ENCODE data around the gene INTS1.

Gene INTS1

GRCh38 chr7:1457949-1458682, 46.1 kb downstream of the INTS1 start:
- DNase-seq (ENCODE audit: insufficient read length, low spot score) (no peak), FAIRE-seq (no peak)
- no peak for TF ChIP-seq POLR2A (IDR thresholded peaks at IDR 0.05; ENCODE audit: low read depth, low read length)

- TF ChIP-seq POLR2A (IDR thresholded peaks at IDR 0.05; ENCODE audit: low read depth, low read length): no peak
- DNase-seq (ENCODE audit: insufficient read length, low spot score): no peak
Measured at GRCh38 chr7:1457059-1457948, 46.9 kb downstream of the INTS1 start.

GRCh38 chr7:1455955-1456354, 48.2 kb downstream of the INTS1 start:
- FAIRE-seq: no peak
- no peak for TF ChIP-seq POLR2A (IDR thresholded peaks at IDR 0.05; ENCODE audit: low read depth, low read length)
- DNase-seq (ENCODE audit: insufficient read length, low spot score): no peak

More at GRCh38 chr7:1457059-1457948, 46.9 kb downstream of the INTS1 start:
- no peak for FAIRE-seq

GRCh38 chr7:1455241-1455939, 48.8 kb downstream of the INTS1 start:
- no peak for TF ChIP-seq POLR2A (IDR thresholded peaks at IDR 0.05; ENCODE audit: low read depth, low read length)
- FAIRE-seq: no peak
- DNase-seq (ENCODE audit: insufficient read length, low spot score): no peak

GRCh38 chr7:1454542-1454941, 49.6 kb downstream of the INTS1 start:
- TF ChIP-seq POLR2A (IDR thresholded peaks at IDR 0.05; ENCODE audit: low read depth, low read length): no peak
- no peak for FAIRE-seq
- no peak for DNase-seq (ENCODE audit: insufficient read length, low spot score)

GRCh38 chr7:1452205-1452604, 52.0 kb downstream of the INTS1 start:
- no peak for TF ChIP-seq POLR2A (IDR thresholded peaks at IDR 0.05; ENCODE audit: low read depth, low read length)
- FAIRE-seq (no peak), DNase-seq (ENCODE audit: insufficient read length, low spot score) (no peak)

- FAIRE-seq: no peak
- TF ChIP-seq POLR2A (IDR thresholded peaks at IDR 0.05; ENCODE audit: low read depth, low read length): no peak
- DNase-seq (ENCODE audit: insufficient read length, low spot score): no peak
Measured at GRCh38 chr7:1450987-1451386, 53.2 kb downstream of the INTS1 start.

- no peak for DNase-seq (ENCODE audit: insufficient read length, low spot score)
- no peak for FAIRE-seq
Measured at GRCh38 chr7:1450431-1450830, 53.8 kb downstream of the INTS1 start.

GRCh38 chr7:1449951-1450350, 54.2 kb downstream of the INTS1 start:
- no peak for TF ChIP-seq POLR2A (IDR thresholded peaks at IDR 0.05; ENCODE audit: low read depth, low read length)
- FAIRE-seq (no peak), DNase-seq (ENCODE audit: insufficient read length, low spot score) (no peak)

More at GRCh38 chr7:1450431-1450830, 53.8 kb downstream of the INTS1 start:
- no peak for TF ChIP-seq POLR2A (IDR thresholded peaks at IDR 0.05; ENCODE audit: low read depth, low read length)

GRCh38 chr7:1449501-1449900, 54.7 kb downstream of the INTS1 start:
- FAIRE-seq (no peak), DNase-seq (ENCODE audit: insufficient read length, low spot score) (no peak)
- no peak for TF ChIP-seq POLR2A (IDR thresholded peaks at IDR 0.05; ENCODE audit: low read depth, low read length)

- no peak for TF ChIP-seq POLR2A (IDR thresholded peaks at IDR 0.05; ENCODE audit: low read depth, low read length)
- DNase-seq (ENCODE audit: insufficient read length, low spot score): no peak
- FAIRE-seq: no peak
Measured at GRCh38 chr7:1448958-1449357, 55.2 kb downstream of the INTS1 start.

GRCh38 chr7:1447551-1448244, 56.5 kb downstream of the INTS1 start:
- no peak for FAIRE-seq
- no peak for DNase-seq (ENCODE audit: insufficient read length, low spot score)

GRCh38 chr7:1447112-1447511, 57.1 kb downstream of the INTS1 start:
- FAIRE-seq (no peak), DNase-seq (ENCODE audit: insufficient read length, low spot score) (no peak)
- no peak for TF ChIP-seq POLR2A (IDR thresholded peaks at IDR 0.05; ENCODE audit: low read depth, low read length)

More at GRCh38 chr7:1447551-1448244, 56.5 kb downstream of the INTS1 start:
- no peak for TF ChIP-seq POLR2A (IDR thresholded peaks at IDR 0.05; ENCODE audit: low read depth, low read length)

Data from H54 (cell line).